Fibroblast of pulmonary artery (primary cell): ENCODE measurements around the gene CNTN4.

Experiments used
- DNase-seq: peaks from one replicate; pipeline ENCODE4 v3.0.0-alpha.2; 2010; ENCODE audit warnings: low read depth
- H3K4me3 ChIP-seq: replicated peaks from 2 replicates; pipeline ENCODE4 v1.5.1; 2011; ENCODE audit warnings: low read depth, mild to moderate bottlenecking, control low read depth, low read length, moderate library complexity
- CTCF ChIP-seq: IDR thresholded peaks from 2 replicates; pipeline ENCODE4 v1.5.1; 2011; ENCODE audit warnings: mild to moderate bottlenecking, control low read depth, low read length, inconsistent platforms; ENCODE audit errors: missing control alignments

Gene CNTN4

GRCh38 chr3:2495746-2496145 is 397.1 kb downstream of the CNTN4 start:
- no peak for TF ChIP-seq CTCF

GRCh38 chr3:2504912-2505311 is 406.2 kb downstream of the CNTN4 start:
- DNase-seq, result no peak
- no peak for TF ChIP-seq CTCF
- no peak overlapping the region for H3K4me3 ChIP-seq

More at GRCh38 chr3:2495746-2496145, 397.1 kb downstream of the CNTN4 start:
- no peak for DNase-seq
- no peak overlapping the region for H3K4me3 ChIP-seq

- no peak overlapping the region for H3K4me3 ChIP-seq
- DNase-seq, result no peak
- no peak for TF ChIP-seq CTCF
These were observed 408.1 kb downstream of the CNTN4 start for GRCh38 chr3:2506776-2507175.

- no peak overlapping the region for H3K4me3 ChIP-seq
- no peak for TF ChIP-seq CTCF
- DNase-seq, result no peak
These were observed 412.0 kb downstream of the CNTN4 start for GRCh38 chr3:2510591-2511145.

GRCh38 chr3:2511356-2511755 is 412.7 kb downstream of the CNTN4 start:
- DNase-seq, result no peak
- TF ChIP-seq CTCF, result no peak
- no peak overlapping the region for H3K4me3 ChIP-seq

- no peak overlapping the region for H3K4me3 ChIP-seq
- TF ChIP-seq CTCF, result no peak
- DNase-seq, result no peak
These were observed 414.2 kb downstream of the CNTN4 start for GRCh38 chr3:2512881-2513280.

- no peak for DNase-seq
- no peak overlapping the region for H3K4me3 ChIP-seq
- TF ChIP-seq CTCF, result no peak
These were observed 415.3 kb downstream of the CNTN4 start for GRCh38 chr3:2513986-2514385.
